Activated naive CD4-positive, alpha-beta T cell (primary cell): Measurements from ENCODE around the gene CIART.
A peak's percentile ranks its signal among the peaks of the same experiment; 100 is the strongest.
"Not testable (repeated sequence)": the region's sequence is repeated elsewhere in the genome, so short reads cannot be mapped to it uniquely, and the experiment has no call there.

ENCODE experiments used
- DNase-seq, 4 experiments: peaks; one replicate each; lab custom pipeline; 2025; lab: John Stamatoyannopoulos, UW

Gene CIART, protein sequence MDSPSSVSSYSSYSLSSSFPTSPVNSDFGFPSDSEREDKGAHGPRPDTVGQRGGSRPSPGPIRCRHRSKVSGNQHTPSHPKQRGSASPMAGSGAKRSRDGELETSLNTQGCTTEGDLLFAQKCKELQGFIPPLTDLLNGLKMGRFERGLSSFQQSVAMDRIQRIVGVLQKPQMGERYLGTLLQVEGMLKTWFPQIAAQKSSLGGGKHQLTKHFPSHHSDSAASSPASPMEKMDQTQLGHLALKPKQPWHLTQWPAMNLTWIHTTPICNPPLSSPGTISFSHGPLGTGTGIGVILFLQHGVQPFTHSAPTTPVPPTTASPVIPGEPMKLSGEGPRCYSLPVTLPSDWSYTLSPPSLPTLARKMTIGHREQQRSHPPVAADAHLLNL

GRCh38 chr1:150281758-150282557 is at the start of gene CIART:
TSS of gene CIART (plus strand) at chr1:150282554. CDS start at chr1:150283268, 714 bp downstream.
- peak; percentile 25 to 75 (median 56) for DNase-seq

DNA sequence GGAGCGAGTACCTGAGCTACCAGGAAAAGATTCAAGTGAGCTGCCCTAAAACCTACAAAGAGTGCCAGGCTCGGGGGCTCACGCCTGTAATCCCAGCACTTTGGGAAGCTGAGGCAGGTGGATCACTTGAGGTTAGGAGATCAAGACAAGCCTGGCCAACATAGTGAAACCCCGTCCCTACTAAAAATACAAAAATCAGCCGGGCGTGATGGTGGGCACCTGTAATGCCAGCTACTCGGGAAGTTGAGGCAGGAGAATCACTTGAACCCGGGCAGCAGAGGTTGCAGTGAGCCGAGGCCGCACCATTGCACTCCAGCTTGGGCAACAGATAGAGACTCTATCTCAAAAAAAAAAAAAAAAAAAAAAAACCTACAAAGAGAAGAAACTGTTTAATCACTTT is 49.4 kb upstream of the CIART start:
- DNase-seq, result not testable (repeated sequence)

GRCh38 chr1:150233359-150234308 is 48.7 kb upstream of the CIART start:
- DNase-seq, result peak in 1 of 4 experiments; percentile 3

- DNase-seq, result no peak
These were observed 48.1 kb upstream of the CIART start for GRCh38 chr1:150234309-150234565.

- DNase-seq, result peak; percentile 59 to 71 (median 66)
These were observed 47.6 kb upstream of the CIART start for GRCh38 chr1:150234566-150235293.

- DNase-seq, result peak in 1 of 4 experiments; percentile 28
These were observed 47.0 kb upstream of the CIART start for GRCh38 chr1:150235294-150235851.

GRCh38 chr1:150235852-150236613 is 46.3 kb upstream of the CIART start, which contains the start of gene ANP32E:
TSS of gene ANP32E (minus strand) at chr1:150236112. CDS start at chr1:150235786, 326 bp downstream.
- DNase-seq, result peak; percentile 63 to 87 (median 71)

DNA sequence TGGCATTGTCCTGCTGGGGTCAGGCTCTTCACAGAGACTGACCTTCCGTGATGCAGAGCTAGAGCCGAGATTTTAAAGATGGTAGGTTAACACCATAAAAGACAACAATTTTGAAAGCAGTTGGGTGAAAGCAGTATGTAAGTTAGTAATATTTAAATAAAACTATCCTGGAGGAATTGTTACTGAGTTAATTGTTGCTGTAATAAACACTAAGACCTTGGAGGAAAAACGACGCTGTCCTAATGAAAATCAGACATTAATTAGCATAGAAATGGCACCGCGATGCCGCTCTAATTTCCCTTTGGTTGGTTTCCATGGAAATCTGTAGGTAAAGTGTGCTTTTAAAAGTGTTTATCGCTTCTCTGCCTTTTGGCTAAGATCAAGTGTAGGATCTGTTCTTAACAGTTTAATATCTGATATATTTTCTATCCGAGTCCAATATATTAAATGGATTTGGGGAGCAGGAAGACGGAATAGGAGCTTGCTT is 45.7 kb upstream of the CIART start:
- no peak for DNase-seq

DNA sequence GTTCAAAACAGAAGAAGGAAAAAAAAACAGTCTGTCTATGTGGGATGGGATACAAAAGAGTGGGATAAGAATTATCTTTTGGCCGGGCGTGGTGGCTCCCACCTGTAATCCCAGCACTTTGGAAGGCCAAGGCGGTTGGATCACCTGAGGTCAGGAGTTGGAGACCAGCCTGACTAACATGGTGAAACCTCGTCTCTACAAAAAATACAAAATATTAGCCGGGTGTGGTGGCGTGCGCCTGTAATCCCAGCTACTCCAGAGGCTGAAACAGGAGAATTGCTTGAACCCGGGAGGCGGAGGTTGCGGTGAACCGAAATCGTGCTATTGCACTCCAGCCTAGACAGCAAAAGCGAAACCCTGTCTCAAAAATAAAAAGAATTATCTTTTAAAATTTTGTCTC is 45.2 kb upstream of the CIART start:
- DNase-seq, result not testable (repeated sequence)

DNA sequence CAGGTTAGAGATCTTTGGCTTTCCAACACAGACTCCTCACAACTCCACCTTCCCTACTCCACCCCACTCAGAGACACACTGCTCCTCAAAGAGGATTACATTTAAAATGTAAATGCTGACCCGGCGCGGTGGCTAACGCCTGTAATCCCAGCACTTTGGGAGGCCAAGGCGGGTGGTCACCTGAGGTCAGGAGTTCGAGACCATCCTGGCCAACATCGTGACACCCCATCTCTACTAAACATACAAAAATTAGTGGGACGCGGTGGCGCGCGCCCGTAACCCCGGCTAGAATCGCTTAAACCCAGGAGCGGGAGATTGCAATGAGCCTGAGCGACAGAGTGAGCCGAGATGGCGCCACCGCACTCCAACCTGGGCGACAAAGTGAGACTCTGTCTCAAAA is 44.6 kb upstream of the CIART start:
- no peak for DNase-seq

GRCh38 chr1:150243003-150243402 is 39.4 kb upstream of the CIART start:
- DNase-seq, result no peak

DNA sequence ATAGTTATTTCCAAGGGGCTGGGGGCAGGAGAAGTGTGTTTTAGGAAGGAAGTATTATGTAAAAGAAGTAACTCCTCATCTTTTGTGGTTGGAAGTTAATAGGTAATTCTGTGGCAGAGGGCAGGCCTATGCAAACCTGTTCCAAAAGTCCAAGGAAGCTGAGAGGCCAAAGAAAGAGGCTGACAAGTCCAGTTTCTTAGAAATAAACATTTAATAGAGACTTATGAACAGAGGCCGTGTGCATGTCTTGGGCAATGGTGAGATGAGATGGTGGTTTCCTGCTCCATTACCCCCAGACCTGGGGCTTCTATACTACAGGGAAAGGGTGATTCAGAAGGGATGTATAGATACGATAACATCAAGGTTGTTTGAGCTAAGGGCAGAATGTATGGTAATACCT is 32.4 kb upstream of the CIART start:
- DNase-seq, result no peak

GRCh38 chr1:150256198-150256553 is 26.2 kb upstream of the CIART start:
- DNase-seq, result no peak

DNA sequence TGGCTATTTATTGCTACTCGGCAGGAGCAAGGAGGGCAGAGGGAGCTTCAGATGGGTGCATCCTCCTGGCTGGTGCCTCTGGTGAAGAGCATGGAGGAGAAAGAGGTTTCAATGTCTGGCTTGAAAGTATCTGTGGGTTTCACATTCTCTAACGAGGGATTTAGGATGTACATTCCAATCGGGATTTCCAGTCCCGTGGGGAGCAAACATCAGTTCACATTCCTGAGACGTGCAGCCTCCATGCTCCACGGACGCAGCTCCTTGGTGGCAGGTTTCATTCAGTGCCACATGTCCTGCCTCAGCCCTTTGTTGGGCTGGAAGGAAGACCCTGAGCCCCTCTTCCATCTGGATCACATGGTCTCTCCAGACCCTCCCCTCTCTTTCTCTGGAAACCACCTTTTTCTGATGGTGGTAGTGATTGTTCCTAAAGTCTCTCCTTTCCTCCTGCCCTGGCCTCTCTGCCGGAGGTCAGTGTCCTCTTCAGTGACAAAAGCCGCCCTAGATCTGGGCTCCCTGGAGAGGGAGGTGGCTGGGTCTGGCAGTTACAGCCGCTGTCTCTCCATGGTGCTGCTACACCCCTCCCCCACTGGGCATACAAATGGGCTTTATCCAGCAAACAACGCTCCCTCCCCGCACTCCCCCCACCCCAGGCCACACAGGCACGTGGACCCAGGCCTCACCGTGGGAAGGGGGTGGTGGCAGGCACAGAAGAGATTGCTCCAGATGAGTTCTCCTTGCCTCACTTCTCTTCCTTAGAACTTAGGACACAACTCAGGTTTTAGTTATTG is 25.6 kb upstream of the CIART start:
- no peak for DNase-seq

DNA sequence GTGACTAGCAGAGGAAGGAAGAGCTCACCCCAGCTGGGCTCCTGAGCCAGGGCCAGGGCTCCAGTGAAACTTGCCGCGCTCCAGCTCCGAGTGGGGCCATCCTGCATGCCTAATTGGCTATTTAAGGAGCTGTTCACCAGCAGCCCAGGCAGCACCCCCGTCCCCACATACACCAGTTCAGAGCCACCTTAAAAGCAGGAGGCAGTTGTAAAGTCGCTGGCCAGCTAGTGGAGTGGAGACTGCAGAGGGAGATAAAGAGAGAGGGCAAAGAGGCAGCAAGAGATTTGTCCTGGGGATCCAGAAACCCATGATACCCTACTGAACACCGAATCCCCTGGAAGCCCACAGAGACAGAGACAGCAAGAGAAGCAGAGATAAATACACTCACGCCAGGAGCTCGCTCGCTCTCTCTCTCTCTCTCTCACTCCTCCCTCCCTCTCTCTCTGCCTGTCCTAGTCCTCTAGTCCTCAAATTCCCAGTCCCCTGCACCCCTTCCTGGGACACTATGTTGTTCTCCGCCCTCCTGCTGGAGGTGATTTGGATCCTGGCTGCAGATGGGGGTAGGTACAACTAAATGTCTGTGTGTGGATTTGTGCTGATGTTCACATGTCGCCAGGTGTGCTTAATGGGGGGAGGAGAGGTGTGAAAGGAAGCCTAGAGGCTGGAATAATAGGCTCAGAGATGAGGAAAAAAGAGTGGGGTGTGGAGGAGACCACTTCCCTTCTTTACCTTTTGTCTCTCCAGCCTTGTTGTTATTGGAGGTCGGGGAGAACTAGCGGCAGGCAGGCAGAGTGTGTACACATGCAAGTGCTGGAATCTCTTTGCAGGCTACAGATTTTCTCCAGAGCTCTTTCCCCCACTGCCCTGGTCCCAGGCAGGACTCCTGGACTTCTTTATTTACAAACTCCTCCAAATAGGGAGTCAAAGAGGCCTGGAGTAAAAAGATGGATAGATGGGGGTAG is 24.4 kb upstream of the CIART start, which contains the start of gene CA14:
TSS of gene CA14 (plus strand) at position 151 of the 962 bp plus-strand sequence. CDS start at position 506, 355 bp downstream.
- DNase-seq, result no peak

- DNase-seq, result no peak
These were observed 23.1 kb upstream of the CIART start for GRCh38 chr1:150259217-150259616.

DNA sequence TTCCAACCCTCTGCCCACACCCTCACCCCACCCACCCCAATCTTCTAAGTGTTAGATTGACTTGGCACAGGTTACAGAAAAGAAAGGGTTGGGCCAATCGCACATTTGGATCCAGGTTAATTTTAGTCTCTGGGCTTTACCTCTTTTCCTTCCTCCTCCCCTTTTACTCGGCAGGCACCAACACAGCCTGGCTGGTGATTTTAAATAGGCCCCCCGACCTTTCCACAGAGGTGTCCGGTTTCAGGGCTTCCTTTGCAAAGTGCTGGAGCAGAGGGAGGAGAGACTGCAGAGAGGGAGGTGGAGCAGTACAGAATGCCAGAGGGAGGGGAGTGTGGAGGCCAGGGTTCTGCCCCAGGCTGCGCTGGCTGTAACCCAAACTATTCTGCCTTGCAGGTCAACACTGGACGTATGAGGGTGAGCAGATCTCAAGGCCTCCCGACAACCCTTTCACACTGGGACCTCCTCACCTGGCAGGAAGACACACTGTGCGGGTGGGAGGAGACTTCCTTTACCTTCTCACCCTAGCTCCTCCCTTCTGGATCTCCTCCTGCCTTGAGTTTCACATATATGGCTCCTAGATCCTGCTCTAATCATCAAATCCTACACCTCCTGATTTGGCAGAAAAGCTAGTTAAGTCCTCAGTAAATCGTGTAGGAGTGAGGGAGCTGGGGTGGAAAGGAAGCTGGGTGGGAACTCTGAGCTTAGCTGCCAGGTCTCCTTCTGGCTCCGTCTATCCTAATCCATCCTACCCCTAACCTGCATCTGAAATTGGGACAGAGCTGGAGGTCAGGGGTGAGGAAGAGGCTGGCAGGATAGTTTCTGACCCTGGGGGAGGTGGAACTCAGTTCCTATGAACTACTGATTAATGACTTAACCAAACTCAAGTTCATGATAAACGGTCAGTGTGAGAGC is 22.3 kb upstream of the CIART start:
- DNase-seq, result no peak
